Brain microvascular endothelial cell (primary cell): ENCODE data around the gene TBC1D1.

Experiments used
- DNase-seq: peaks from one replicate; pipeline ENCODE4 v3.0.0-alpha.2; 2020
- H3K27ac ChIP-seq: fragments of 250-450 bp; sonication (Bioruptor Pico); 2 replicates; pipeline ENCODE4 v1.5.1; 2020; ENCODE audit warnings: mild to moderate bottlenecking, moderate library complexity
- H3K27me3 ChIP-seq: fragments of 250-450 bp; sonication (Bioruptor Pico); replicated peaks from 2 replicates; pipeline ENCODE4 v1.5.1; 2020; ENCODE audit warnings: mild to moderate bottlenecking
- H3K36me3 ChIP-seq: fragments of 250-450 bp; sonication (Bioruptor Pico); replicated peaks from 2 replicates; pipeline ENCODE4 v1.5.1; 2020; ENCODE audit warnings: mild to moderate bottlenecking
- H3K4me3 ChIP-seq: 2 replicates; pipeline ENCODE4 v1.5.1; 2011; ENCODE audit warnings: low read depth, mild to moderate bottlenecking, control low read depth, low read length, moderate library complexity
- in situ Hi-C: cut with HindIII; loops from 2 replicates; pipeline ENCODE4 v1.10.0; 2017; ENCODE audit warnings: low sequenced_read_pairs, low pct_ligation_motif_present
- TF ChIP-seq, protein P1 (sequence below): IDR thresholded peaks from 2 replicates; pipeline ENCODE4 v1.5.1; 2011; ENCODE audit warnings: low read depth, mild to moderate bottlenecking, moderate library complexity, low read length, control low read depth, inconsistent platforms; ENCODE audit errors: missing control alignments

TBC1D1 gene

DNA sequence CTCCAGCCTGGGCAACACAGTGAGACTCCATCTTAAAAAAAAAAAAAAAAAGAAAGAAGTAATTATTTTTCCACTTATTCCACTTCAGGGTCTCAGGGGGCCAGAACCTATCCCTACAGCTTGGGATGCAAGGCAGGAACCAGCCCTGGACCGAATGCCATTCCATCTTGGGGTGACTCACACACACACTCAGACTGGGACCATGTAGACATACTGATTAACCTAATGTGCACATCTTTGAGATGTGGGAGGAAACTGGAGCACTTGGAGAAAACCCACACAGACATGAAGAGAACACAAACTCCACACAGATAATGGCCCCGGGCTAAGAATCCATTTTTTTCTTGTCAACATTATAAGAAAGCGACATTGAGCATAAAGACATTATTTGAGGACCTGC lies 201.8 kb downstream of the TBC1D1 start:
- H3K4me3 ChIP-seq, result no peak overlapping the region
- no peaks in the 10 kb centered on the region for H3K27me3 ChIP-seq
- TF ChIP-seq, protein P1, sequence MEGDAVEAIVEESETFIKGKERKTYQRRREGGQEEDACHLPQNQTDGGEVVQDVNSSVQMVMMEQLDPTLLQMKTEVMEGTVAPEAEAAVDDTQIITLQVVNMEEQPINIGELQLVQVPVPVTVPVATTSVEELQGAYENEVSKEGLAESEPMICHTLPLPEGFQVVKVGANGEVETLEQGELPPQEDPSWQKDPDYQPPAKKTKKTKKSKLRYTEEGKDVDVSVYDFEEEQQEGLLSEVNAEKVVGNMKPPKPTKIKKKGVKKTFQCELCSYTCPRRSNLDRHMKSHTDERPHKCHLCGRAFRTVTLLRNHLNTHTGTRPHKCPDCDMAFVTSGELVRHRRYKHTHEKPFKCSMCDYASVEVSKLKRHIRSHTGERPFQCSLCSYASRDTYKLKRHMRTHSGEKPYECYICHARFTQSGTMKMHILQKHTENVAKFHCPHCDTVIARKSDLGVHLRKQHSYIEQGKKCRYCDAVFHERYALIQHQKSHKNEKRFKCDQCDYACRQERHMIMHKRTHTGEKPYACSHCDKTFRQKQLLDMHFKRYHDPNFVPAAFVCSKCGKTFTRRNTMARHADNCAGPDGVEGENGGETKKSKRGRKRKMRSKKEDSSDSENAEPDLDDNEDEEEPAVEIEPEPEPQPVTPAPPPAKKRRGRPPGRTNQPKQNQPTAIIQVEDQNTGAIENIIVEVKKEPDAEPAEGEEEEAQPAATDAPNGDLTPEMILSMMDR, result no peak
- in situ Hi-C loops, result no loop called here
- peak; percentile 49 for DNase-seq
- H3K36me3 ChIP-seq, result peaks cover 2% of the 10 kb centered on the region
- no peak overlapping the region for H3K27ac ChIP-seq

DNA sequence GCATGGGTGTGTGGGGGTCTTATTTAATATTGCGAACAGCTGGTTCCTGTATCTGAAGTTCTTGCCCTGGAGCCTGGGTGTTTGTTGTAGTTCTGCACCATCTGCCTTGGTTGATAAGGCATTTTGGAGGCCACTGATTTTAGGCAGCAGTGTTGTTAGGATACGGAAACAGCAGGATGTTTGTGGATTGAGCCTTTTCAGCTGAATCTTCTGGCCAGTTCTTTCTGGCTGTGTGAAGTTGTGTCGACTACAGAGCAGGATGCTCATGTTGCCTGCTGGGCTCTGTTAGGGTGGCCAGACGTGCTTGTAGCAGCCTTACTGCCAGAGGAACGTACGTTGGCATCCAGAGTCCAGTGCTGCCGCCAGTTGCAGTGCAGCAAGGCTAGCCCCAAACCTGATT lies 203.5 kb downstream of the TBC1D1 start:
- DNase-seq, result no peak
- Histone ChIP-seq H3K27ac (no peak overlapping the region), H3K36me3 (peaks cover 2% of the 10 kb centered on the region), H3K4me3 (no peak overlapping the region), H3K27me3 (no peaks in the 10 kb centered on the region)
- TF ChIP-seq, protein P1, result no peak
- in situ Hi-C loops, result no loop called here

DNA sequence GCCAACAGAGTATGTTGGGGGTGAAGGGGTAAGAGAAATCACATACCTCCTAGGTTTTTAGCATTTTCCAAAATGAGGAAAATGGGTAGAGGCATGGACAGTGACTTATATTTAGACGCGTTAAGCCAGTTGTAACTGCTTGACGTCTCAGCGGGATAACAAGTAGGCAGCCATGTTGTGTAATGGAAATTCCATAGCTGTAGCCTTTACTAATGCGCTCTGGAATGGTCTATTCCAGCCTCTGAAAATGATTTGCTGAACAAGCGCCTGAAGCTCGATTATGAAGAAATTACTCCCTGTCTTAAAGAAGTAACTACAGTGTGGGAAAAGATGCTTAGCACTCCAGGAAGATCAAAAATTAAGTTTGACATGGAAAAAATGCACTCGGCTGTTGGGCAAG lies 204.8 kb downstream of the TBC1D1 start:
- DNase-seq, result no peak
- Histone ChIP-seq H3K27me3 (no peaks in the 10 kb centered on the region), H3K27ac (no peak overlapping the region), H3K4me3 (no peak overlapping the region), H3K36me3 (peaks cover 2% of the 10 kb centered on the region)
- in situ Hi-C loops, result no loop called here
- TF ChIP-seq, protein P1, result no peak

DNA sequence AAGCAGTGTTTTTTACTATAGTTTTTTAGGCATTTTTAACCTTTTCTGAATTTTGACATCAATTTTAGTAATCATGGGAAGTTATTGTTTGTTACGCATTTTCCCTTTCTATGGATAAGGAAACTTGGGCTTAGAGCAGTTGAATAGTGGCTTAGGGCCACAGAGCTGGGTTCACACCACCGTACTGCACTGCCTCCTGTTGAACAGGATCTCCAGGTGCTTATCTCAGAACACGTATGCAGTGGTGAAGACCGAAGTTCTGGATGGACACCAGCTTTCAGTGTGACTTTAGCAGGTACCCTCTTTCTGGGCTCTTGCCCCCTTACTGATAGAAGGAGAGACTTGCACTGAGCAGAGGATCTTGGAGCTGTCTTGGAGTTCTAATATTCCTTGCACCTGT lies 206.9 kb downstream of the TBC1D1 start:
- TF ChIP-seq, protein P1, result no peak
- Histone ChIP-seq H3K27me3 (no peaks in the 10 kb centered on the region), H3K36me3 (peaks cover 2% of the 10 kb centered on the region), H3K4me3 (no peak overlapping the region), H3K27ac (no peak overlapping the region)
- DNase-seq, result no peak
- in situ Hi-C loops, result no loop called here

DNA sequence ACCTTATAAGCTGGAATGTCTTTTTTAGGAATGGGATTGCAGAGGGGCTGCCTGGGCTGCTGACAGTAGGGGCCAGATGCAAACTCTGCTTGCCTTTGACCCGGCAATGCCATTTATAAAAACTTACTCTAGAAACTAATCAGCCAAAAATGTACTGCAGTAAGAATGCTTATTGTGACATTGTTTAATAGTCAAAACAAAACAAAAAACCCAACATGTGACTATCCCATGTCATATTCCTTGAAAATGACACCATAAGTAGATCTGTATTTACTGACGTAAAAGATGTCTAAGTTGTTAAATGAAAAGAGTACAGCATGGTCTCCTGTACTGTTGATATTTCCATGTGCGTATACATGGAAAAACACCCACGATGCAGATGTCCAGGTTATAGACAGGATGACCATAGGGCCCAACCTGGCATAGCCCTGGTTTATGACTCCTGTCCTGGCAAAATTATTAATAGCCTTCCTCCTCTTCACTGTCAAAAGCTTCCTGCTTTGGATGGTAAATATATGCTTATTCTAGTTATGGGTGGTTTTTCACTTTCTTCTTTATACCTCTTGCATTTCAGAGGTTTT lies 208.2 kb downstream of the TBC1D1 start:
- Histone ChIP-seq H3K36me3 (peaks cover 2% of the 10 kb centered on the region), H3K27me3 (no peaks in the 10 kb centered on the region)

More for the DNA sequence above, 208.2 kb downstream of the TBC1D1 start:
- no peak for DNase-seq
- no peak overlapping the region for H3K4me3 ChIP-seq
- peak overlapping the region; percentile 95 for H3K27ac ChIP-seq
- in situ Hi-C loops, result no loop called here
- TF ChIP-seq, protein P1, result no peak
